ENCODE data around the gene DAB2IP. TPM values are rescaled to one million over a fixed set of nuclear protein-coding genes. Genes with fewer than 3 reads are reported as not detected.

DAB2IP gene
- total and polyA plus RNA-seq, 2 donors = 8.2 to 8.4 TPM

- no peaks in the 10 kb centered on the region for H3K27me3 ChIP-seq (ENCODE audit: control insufficient read depth in 2 of 2, insufficient read depth in 1 of 2, low read length in 1 of 2)
- H3K4me3 ChIP-seq (ENCODE audit: low read length in 2 of 2) = no peak overlapping the region
- no peaks in the 10 kb centered on the region for H3K9me3 ChIP-seq (ENCODE audit: control insufficient read depth in 2 of 2, insufficient read depth in 1 of 2, low read length in 1 of 2)
- 78% methylated on average over 1 of the region's 1 CpG for WGBS
- H3K27ac ChIP-seq (ENCODE audit: low read depth in 1 of 2, low read length in 1 of 2) = no peak overlapping the region
- DNase-seq (ENCODE audit: low read depth in 6 of 9, low spot score in 9 of 9) = no peak
- peaks cover 6 to 30% of the 10 kb centered on the region in 2 donors for H3K4me1 ChIP-seq (ENCODE audit: control insufficient read depth in 2 of 2, insufficient read depth in 2 of 2, low read length in 2 of 2)
- H3K36me3 ChIP-seq (ENCODE audit: control insufficient read depth in 2 of 2, insufficient read depth in 2 of 2, low read length in 1 of 2) = no peaks in the 10 kb centered on the region
These were observed 17.7 kb upstream of the DAB2IP start for GRCh38 chr9:121633736-121634135.

- peak in 5 of 9 donors; percentile 49 to 80 (median 59) for DNase-seq (ENCODE audit: low read depth in 6 of 9, low spot score in 9 of 9)
- Histone ChIP-seq H3K27me3 (ENCODE audit: control insufficient read depth in 2 of 2, insufficient read depth in 1 of 2, low read length in 1 of 2) (no peaks in the 10 kb centered on the region), H3K36me3 (ENCODE audit: control insufficient read depth in 2 of 2, insufficient read depth in 2 of 2, low read length in 1 of 2) (no peaks in the 10 kb centered on the region), H3K9me3 (ENCODE audit: control insufficient read depth in 2 of 2, insufficient read depth in 1 of 2, low read length in 1 of 2) (peaks cover 0 to 4% of the 10 kb centered on the region in 2 donors), H3K4me3 (ENCODE audit: low read length in 2 of 2) (no peak overlapping the region), H3K27ac (ENCODE audit: low read depth in 1 of 2, low read length in 1 of 2) (peak overlapping the region in 1 of 2 donors; percentile 12), H3K4me1 (ENCODE audit: control insufficient read depth in 2 of 2, insufficient read depth in 2 of 2, low read length in 2 of 2) (peaks cover 6 to 30% of the 10 kb centered on the region in 2 donors)
- WGBS = 36% methylated on average over 20 of the region's 20 CpGs
These were observed 16.8 kb upstream of the DAB2IP start for GRCh38 chr9:121634329-121635261.

DNA sequence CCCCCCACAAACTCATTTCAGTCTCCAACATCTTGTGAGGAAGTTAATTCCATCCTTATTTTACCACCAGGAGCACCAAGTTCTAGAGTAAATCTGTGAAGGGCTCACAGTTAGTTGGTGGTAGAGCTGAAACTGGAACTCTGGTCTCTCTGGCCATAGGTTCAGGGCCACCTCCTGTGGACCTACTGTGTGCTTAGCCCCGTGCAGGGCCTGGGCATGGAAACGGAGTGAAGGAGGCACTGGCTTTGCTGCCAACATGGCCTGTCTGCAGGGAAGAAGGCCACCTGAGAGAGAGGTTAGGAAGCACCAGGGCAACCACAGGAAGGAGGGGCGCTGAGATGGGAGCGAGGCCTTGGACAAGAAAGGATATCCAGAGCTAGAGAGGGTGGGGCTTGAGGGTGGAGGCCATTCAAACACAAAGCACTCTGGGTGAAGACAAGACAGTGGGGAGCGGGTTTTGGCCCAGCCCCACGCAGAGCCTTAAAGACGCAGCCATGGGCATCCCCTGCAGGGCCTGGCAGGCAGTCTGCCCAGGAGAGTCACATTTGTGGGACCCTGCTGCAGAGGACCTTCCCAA is 16.0 kb upstream of the DAB2IP start:
- no peak for DNase-seq (ENCODE audit: low read depth in 6 of 9, low spot score in 9 of 9)
- Histone ChIP-seq H3K27ac (ENCODE audit: low read depth in 1 of 2, low read length in 1 of 2) (no peak overlapping the region), H3K27me3 (ENCODE audit: control insufficient read depth in 2 of 2, insufficient read depth in 1 of 2, low read length in 1 of 2) (no peaks in the 10 kb centered on the region), H3K9me3 (ENCODE audit: control insufficient read depth in 2 of 2, insufficient read depth in 1 of 2, low read length in 1 of 2) (peaks cover 0 to 4% of the 10 kb centered on the region in 2 donors), H3K36me3 (ENCODE audit: control insufficient read depth in 2 of 2, insufficient read depth in 2 of 2, low read length in 1 of 2) (no peaks in the 10 kb centered on the region), H3K4me3 (ENCODE audit: low read length in 2 of 2) (no peak overlapping the region), H3K4me1 (ENCODE audit: control insufficient read depth in 2 of 2, insufficient read depth in 2 of 2, low read length in 2 of 2) (peaks cover 6 to 30% of the 10 kb centered on the region in 2 donors)
- WGBS = 83% methylated on average over 7 of the region's 7 CpGs

GRCh38 chr9:121636341-121636865 is 15.0 kb upstream of the DAB2IP start:
- peaks cover 6 to 30% of the 10 kb centered on the region in 2 donors for H3K4me1 ChIP-seq (ENCODE audit: control insufficient read depth in 2 of 2, insufficient read depth in 2 of 2, low read length in 2 of 2)
- H3K36me3 ChIP-seq (ENCODE audit: control insufficient read depth in 2 of 2, insufficient read depth in 2 of 2, low read length in 1 of 2) = no peaks in the 10 kb centered on the region
- peaks cover 0 to 4% of the 10 kb centered on the region in 2 donors for H3K9me3 ChIP-seq (ENCODE audit: control insufficient read depth in 2 of 2, insufficient read depth in 1 of 2, low read length in 1 of 2)
- WGBS = 83% methylated on average over 12 of the region's 12 CpGs
- no peak overlapping the region for H3K27ac ChIP-seq (ENCODE audit: low read depth in 1 of 2, low read length in 1 of 2)
- no peak overlapping the region for H3K4me3 ChIP-seq (ENCODE audit: low read length in 2 of 2)
- no peak for DNase-seq (ENCODE audit: low read depth in 6 of 9, low spot score in 9 of 9)
- H3K27me3 ChIP-seq (ENCODE audit: control insufficient read depth in 2 of 2, insufficient read depth in 1 of 2, low read length in 1 of 2) = no peaks in the 10 kb centered on the region

DNA sequence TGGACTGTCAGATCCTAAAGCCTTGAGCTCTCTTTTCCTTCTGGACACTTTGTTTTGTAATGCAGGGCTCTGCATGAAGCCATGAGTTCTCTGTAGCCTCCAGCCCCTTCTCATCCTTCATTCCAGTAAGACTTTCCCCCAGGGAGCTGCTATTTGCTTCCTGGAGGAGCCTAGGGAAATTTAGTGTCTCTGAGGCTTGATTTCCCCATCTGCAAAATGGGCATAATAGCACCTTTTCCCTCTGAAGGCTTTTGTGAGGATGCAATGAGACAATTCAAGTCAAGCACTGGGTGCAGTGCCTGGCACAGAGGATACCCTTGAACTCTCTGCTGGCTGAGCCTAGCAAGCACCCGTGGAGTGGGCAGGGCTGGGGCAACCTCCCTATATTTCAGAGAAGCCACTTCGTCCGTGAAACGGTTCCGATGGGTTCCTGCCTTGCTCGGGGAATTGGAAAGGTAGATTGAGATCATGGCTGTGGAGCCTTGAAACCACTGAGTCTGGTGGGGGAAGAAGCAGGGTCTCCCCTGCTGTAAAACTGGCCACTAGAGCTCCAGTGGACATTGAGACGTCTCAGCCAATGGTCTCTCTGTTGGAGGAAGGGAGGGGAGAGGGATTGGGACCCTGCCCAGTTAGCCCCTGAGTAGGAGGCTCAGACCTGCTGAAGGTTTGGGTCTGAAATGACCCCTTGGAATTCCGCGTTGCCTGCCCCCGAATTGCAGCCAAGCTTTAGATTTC is 14.3 kb upstream of the DAB2IP start:
- Histone ChIP-seq H3K9me3 (ENCODE audit: control insufficient read depth in 2 of 2, insufficient read depth in 1 of 2, low read length in 1 of 2) (peaks cover 0 to 4% of the 10 kb centered on the region in 2 donors), H3K4me1 (ENCODE audit: control insufficient read depth in 2 of 2, insufficient read depth in 2 of 2, low read length in 2 of 2) (peaks cover 6 to 30% of the 10 kb centered on the region in 2 donors), H3K36me3 (ENCODE audit: control insufficient read depth in 2 of 2, insufficient read depth in 2 of 2, low read length in 1 of 2) (no peaks in the 10 kb centered on the region), H3K27me3 (ENCODE audit: control insufficient read depth in 2 of 2, insufficient read depth in 1 of 2, low read length in 1 of 2) (no peaks in the 10 kb centered on the region), H3K4me3 (ENCODE audit: low read length in 2 of 2) (no peak overlapping the region), H3K27ac (ENCODE audit: low read depth in 1 of 2, low read length in 1 of 2) (no peak overlapping the region)
- DNase-seq (ENCODE audit: low read depth in 6 of 9, low spot score in 9 of 9) = no peak
- WGBS = 95% methylated on average over 10 of the region's 10 CpGs

DNA sequence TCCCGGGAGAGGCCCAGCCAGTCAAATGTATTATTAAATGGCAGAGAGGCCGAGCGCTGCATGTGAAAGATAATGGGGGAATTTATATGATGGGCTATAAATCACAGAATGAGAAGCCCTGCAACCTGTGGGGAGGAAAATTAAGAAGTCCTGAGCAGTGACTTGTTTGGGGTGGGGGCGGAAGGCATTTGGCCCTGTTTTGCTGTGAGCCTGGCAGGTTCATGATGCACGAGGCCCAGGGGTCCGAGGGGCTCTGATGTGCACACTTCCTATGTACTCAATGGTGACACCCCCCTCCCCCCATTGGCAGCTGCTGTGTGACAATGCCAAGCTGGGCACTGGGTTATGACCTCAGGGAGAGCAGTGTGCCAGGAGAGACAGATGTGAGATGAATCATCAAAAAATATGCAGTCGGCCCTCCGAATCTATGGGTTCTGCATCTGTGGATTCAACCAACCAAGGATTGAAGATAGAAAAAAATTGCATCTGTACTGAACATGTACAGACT is 13.7 kb upstream of the DAB2IP start:
- no peaks in the 10 kb centered on the region for H3K27me3 ChIP-seq (ENCODE audit: control insufficient read depth in 2 of 2, insufficient read depth in 1 of 2, low read length in 1 of 2)
- peaks cover 6 to 30% of the 10 kb centered on the region in 2 donors for H3K4me1 ChIP-seq (ENCODE audit: control insufficient read depth in 2 of 2, insufficient read depth in 2 of 2, low read length in 2 of 2)
- H3K4me3 ChIP-seq (ENCODE audit: low read length in 2 of 2) = no peak overlapping the region
- WGBS = 37% methylated on average over 8 of the region's 8 CpGs
- no peaks in the 10 kb centered on the region for H3K36me3 ChIP-seq (ENCODE audit: control insufficient read depth in 2 of 2, insufficient read depth in 2 of 2, low read length in 1 of 2)
- DNase-seq (ENCODE audit: low read depth in 6 of 9, low spot score in 9 of 9) = no peak
- H3K9me3 ChIP-seq (ENCODE audit: control insufficient read depth in 2 of 2, insufficient read depth in 1 of 2, low read length in 1 of 2) = peaks cover 0 to 4% of the 10 kb centered on the region in 2 donors
- H3K27ac ChIP-seq (ENCODE audit: low read depth in 1 of 2, low read length in 1 of 2) = no peak overlapping the region

GRCh38 chr9:121638399-121638798 is 13.0 kb upstream of the DAB2IP start:
- Histone ChIP-seq H3K27ac (ENCODE audit: low read depth in 1 of 2, low read length in 1 of 2) (no peak overlapping the region), H3K9me3 (ENCODE audit: control insufficient read depth in 2 of 2, insufficient read depth in 1 of 2, low read length in 1 of 2) (peaks cover 0 to 4% of the 10 kb centered on the region in 2 donors), H3K4me1 (ENCODE audit: control insufficient read depth in 2 of 2, insufficient read depth in 2 of 2, low read length in 2 of 2) (peaks cover 6 to 27% of the 10 kb centered on the region in 2 donors), H3K27me3 (ENCODE audit: control insufficient read depth in 2 of 2, insufficient read depth in 1 of 2, low read length in 1 of 2) (no peaks in the 10 kb centered on the region), H3K4me3 (ENCODE audit: low read length in 2 of 2) (no peak overlapping the region), H3K36me3 (ENCODE audit: control insufficient read depth in 2 of 2, insufficient read depth in 2 of 2, low read length in 1 of 2) (no peaks in the 10 kb centered on the region)
- DNase-seq (ENCODE audit: low read depth in 6 of 9, low spot score in 9 of 9) = no peak
- 93% methylated on average over 8 of the region's 8 CpGs for WGBS

DNA sequence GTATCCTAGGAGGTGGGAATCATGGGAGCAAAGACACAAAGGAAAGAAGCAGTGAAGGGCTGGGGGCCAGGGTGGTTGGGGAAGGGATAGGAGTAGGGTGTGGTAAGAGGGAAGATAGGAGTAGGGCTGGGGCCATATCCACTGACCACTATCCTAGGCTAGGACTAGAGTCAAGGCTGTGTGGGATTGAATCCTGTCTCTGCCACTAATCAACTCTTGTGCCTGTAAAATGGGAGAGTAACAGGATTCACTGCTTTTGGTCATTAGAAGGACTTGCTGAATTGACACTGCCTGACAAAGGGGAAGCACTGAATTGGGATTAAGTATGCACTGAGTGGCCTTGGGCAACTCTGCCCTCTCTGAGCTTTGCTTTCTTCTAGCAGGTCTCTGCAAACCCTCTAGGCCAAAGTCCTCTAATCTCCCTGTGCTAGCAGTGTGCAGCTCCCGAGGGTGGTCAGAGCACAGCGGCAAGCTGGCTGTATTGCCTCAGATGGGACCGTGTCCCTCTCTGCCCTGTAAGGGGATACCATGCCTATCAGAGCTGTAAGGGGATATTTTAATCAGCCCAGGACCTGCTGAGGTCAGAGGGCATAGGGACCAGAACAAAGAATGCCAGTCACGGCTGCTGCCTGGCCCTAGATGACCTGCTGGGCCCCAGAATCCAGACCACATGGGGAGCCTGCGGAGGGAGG is 12.4 kb upstream of the DAB2IP start:
- 95% methylated on average over 5 of the region's 5 CpGs for WGBS
- peaks cover 4 to 21% of the 10 kb centered on the region in 2 donors for H3K4me1 ChIP-seq (ENCODE audit: control insufficient read depth in 2 of 2, insufficient read depth in 2 of 2, low read length in 2 of 2)

More for the DNA sequence above, 12.4 kb upstream of the DAB2IP start:
- H3K4me3 ChIP-seq (ENCODE audit: low read length in 2 of 2) = no peak overlapping the region
- H3K36me3 ChIP-seq (ENCODE audit: control insufficient read depth in 2 of 2, insufficient read depth in 2 of 2, low read length in 1 of 2) = no peaks in the 10 kb centered on the region
- H3K27ac ChIP-seq (ENCODE audit: low read depth in 1 of 2, low read length in 1 of 2) = no peak overlapping the region
- DNase-seq (ENCODE audit: low read depth in 6 of 9, low spot score in 9 of 9) = no peak
- H3K9me3 ChIP-seq (ENCODE audit: control insufficient read depth in 2 of 2, insufficient read depth in 1 of 2, low read length in 1 of 2) = peaks cover 0 to 4% of the 10 kb centered on the region in 2 donors
- H3K27me3 ChIP-seq (ENCODE audit: control insufficient read depth in 2 of 2, insufficient read depth in 1 of 2, low read length in 1 of 2) = no peaks in the 10 kb centered on the region

Measured in thymus (tissue), 11 donors.